ENCODE results near the gene CSNK2B. TPM values are rescaled to one million over a fixed set of nuclear protein-coding genes. Genes with fewer than 3 reads are reported as not detected.

CSNK2B gene
- total RNA-seq (2021; ENCODE audit: unreplicated experiment) (219 TPM), Bru-seq, nascent RNA (percentile 77 among the genes with signal in this experiment), BruChase-seq, experiment 1, labeled RNA remaining after a 2-hour chase (percentile 85 among the genes with signal in this experiment), BruChase-seq, experiment 2, labeled RNA remaining after a 6-hour chase (percentile 90 among the genes with signal in this experiment)
- polyA plus RNA-seq (2012; ENCODE audit: insufficient read length), result 309 TPM
- long read RNA-seq, transcript CSNK2B-203 (7 exons, 948 nt), result major isoform, 69 of 117 reads
- long read RNA-seq, partial matches to known transcripts, result 43 of 117 reads
- long read RNA-seq, other reads (novel, unspliced or antisense), result 5 of 117 reads

GRCh38 chr6:31665501-31666336, at the start of gene CSNK2B:
CSNK2B (plus strand) TSS chr6:31666080; CDS start chr6:31666832, 752 bp downstream.
- TF ChIP-seq, protein P1, sequence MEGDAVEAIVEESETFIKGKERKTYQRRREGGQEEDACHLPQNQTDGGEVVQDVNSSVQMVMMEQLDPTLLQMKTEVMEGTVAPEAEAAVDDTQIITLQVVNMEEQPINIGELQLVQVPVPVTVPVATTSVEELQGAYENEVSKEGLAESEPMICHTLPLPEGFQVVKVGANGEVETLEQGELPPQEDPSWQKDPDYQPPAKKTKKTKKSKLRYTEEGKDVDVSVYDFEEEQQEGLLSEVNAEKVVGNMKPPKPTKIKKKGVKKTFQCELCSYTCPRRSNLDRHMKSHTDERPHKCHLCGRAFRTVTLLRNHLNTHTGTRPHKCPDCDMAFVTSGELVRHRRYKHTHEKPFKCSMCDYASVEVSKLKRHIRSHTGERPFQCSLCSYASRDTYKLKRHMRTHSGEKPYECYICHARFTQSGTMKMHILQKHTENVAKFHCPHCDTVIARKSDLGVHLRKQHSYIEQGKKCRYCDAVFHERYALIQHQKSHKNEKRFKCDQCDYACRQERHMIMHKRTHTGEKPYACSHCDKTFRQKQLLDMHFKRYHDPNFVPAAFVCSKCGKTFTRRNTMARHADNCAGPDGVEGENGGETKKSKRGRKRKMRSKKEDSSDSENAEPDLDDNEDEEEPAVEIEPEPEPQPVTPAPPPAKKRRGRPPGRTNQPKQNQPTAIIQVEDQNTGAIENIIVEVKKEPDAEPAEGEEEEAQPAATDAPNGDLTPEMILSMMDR (IDR thresholded peaks at IDR 0.05), result no peak
- TF ChIP-seq TCF7L2 (IDR thresholded peaks at IDR 0.05; ENCODE audit: low read depth, low read length) (no peak), SIN3A (IDR thresholded peaks at IDR 0.05; ENCODE audit: borderline replicate concordance, insufficient read depth, low read depth, low read length) (0 out of 2 replicates have a peak, but pooled peaks have one; percentile 74), POLR2AphosphoS5 (IDR thresholded peaks at IDR 0.05; ENCODE audit: low read depth, low read length) (peak; percentile 64; the same call in 1 of the 2 replicates)
- TF ChIP-seq, protein P2, sequence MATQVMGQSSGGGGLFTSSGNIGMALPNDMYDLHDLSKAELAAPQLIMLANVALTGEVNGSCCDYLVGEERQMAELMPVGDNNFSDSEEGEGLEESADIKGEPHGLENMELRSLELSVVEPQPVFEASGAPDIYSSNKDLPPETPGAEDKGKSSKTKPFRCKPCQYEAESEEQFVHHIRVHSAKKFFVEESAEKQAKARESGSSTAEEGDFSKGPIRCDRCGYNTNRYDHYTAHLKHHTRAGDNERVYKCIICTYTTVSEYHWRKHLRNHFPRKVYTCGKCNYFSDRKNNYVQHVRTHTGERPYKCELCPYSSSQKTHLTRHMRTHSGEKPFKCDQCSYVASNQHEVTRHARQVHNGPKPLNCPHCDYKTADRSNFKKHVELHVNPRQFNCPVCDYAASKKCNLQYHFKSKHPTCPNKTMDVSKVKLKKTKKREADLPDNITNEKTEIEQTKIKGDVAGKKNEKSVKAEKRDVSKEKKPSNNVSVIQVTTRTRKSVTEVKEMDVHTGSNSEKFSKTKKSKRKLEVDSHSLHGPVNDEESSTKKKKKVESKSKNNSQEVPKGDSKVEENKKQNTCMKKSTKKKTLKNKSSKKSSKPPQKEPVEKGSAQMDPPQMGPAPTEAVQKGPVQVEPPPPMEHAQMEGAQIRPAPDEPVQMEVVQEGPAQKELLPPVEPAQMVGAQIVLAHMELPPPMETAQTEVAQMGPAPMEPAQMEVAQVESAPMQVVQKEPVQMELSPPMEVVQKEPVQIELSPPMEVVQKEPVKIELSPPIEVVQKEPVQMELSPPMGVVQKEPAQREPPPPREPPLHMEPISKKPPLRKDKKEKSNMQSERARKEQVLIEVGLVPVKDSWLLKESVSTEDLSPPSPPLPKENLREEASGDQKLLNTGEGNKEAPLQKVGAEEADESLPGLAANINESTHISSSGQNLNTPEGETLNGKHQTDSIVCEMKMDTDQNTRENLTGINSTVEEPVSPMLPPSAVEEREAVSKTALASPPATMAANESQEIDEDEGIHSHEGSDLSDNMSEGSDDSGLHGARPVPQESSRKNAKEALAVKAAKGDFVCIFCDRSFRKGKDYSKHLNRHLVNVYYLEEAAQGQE (IDR thresholded peaks at IDR 0.05; ENCODE audit: insufficient read depth in 1 of 2, low read depth in 2 of 2, low read length in 1 of 2), result no peak
- H3K4me1 ChIP-seq (ENCODE audit: control insufficient read depth, insufficient read depth, low read length), result peaks cover 14% of the 10 kb centered on the region
- ATAC-seq (peak; percentile 91), DNase-seq (ENCODE audit: low read depth, low spot score) (peak; percentile 88)
- peak within 1 kb of the TSS; percentile 76 to 94 for H3K4me3 ChIP-seq (ENCODE audit: low read depth in 2 of 2, low read length in 2 of 2)
- no peaks in the 10 kb centered on the region for H3K9me3 ChIP-seq (ENCODE audit: control insufficient read depth, insufficient read depth, low read depth, low read length)
- CTCF ChIA-PET, result no interaction called here
- peaks cover 36% of the 10 kb centered on the region for H3K36me3 ChIP-seq (ENCODE audit: control insufficient read depth, insufficient read depth, low read length)
- in situ Hi-C loops (cut with HindIII; ENCODE audit: low pct_unique_long_range_greater_than_20kb, low sequenced_read_pairs), result no loop called here
- no TSS peak for BruUV-seq (replicated peaks)
- intact Hi-C loops (cut with micrococcal nuclease; ENCODE audit: unreplicated experiment), result no loop called here
- no peaks in the 10 kb centered on the region for H3K27me3 ChIP-seq (ENCODE audit: control insufficient read depth, insufficient read depth, low read length)
- POLR2A ChIA-PET, result interaction anchor here (0.6 kb wide), 1 partner anchor 39 kb away, joined by 4 read pairs; no protein-coding TSS in a partner anchor
- H3K27ac ChIP-seq (ENCODE audit: low read length), result peak within 1 kb of the TSS; percentile 96

GRCh38 chr6:31617010-31617409, 48.9 kb upstream of the CSNK2B start:
- no peak for DNase-seq (ENCODE audit: low read depth, low spot score)

More at GRCh38 chr6:31617010-31617409, 48.9 kb upstream of the CSNK2B start:
- no TSS peak for BruUV-seq (replicated peaks)
- H3K36me3 ChIP-seq (ENCODE audit: control insufficient read depth, insufficient read depth, low read length), result peaks cover 7% of the 10 kb centered on the region; the same call in 1 of the 2 replicates
- CTCF ChIA-PET, result no interaction called here
- TF ChIP-seq, protein P2 (IDR thresholded peaks at IDR 0.05; ENCODE audit: insufficient read depth in 1 of 2, low read depth in 2 of 2, low read length in 1 of 2), result no peak
- TF ChIP-seq, protein P1 (IDR thresholded peaks at IDR 0.05), result no peak
- H3K27me3 ChIP-seq (ENCODE audit: control insufficient read depth, insufficient read depth, low read length), result no peaks in the 10 kb centered on the region
- peaks cover 4% of the 10 kb centered on the region for H3K4me1 ChIP-seq (ENCODE audit: control insufficient read depth, insufficient read depth, low read length)
- H3K27ac ChIP-seq (ENCODE audit: low read length), result no peak overlapping the region
- POLR2A ChIA-PET, result interaction anchor here (0.6 kb wide), 2 partner anchors 29 to 59 kb away, joined by 6 to 10 read pairs; no protein-coding TSS in a partner anchor
- H3K9me3 ChIP-seq (ENCODE audit: control insufficient read depth, insufficient read depth, low read depth, low read length), result no peaks in the 10 kb centered on the region
- no peak for ATAC-seq
- H3K4me3 ChIP-seq (ENCODE audit: low read depth in 2 of 2, low read length in 2 of 2), result no peak overlapping the region
- intact Hi-C loops (cut with micrococcal nuclease; ENCODE audit: unreplicated experiment) (no loop called here), in situ Hi-C loops (cut with HindIII; ENCODE audit: low pct_unique_long_range_greater_than_20kb, low sequenced_read_pairs) (no loop called here)

Measured in Panc1 (cell line).